ENCODE results near the gene C17orf50.

C17orf50 gene

GRCh38 chr17:35760587-35760986, at the start of gene C17orf50:
Gene C17orf50, plus strand, starts transcription at chr17:35760887. Its CDS starts 55 bp downstream, at chr17:35760942.
- no peak within 1 kb of the TSS for H3K4me3 ChIP-seq (ENCODE audit: low read length)
- TF ChIP-seq CTCF (IDR thresholded peaks at IDR 0.05; ENCODE audit: insufficient read depth, low read depth, low read length, missing control alignments): no peak
- no peak for DNase-seq (ENCODE audit: low read depth)

GRCh38 chr17:35710950-35711349, 49.7 kb upstream of the C17orf50 start:
- no peak for TF ChIP-seq CTCF (IDR thresholded peaks at IDR 0.05; ENCODE audit: insufficient read depth, low read depth, low read length, missing control alignments)
- no peak overlapping the region for H3K4me3 ChIP-seq (ENCODE audit: low read length)
- DNase-seq (ENCODE audit: low read depth): no peak

GRCh38 chr17:35713069-35713728, 47.5 kb upstream of the C17orf50 start:
- no peak overlapping the region for H3K4me3 ChIP-seq (ENCODE audit: low read length)
- TF ChIP-seq CTCF (IDR thresholded peaks at IDR 0.05; ENCODE audit: insufficient read depth, low read depth, low read length, missing control alignments): no peak
- DNase-seq (ENCODE audit: low read depth): no peak

GRCh38 chr17:35714988-35715387, 45.7 kb upstream of the C17orf50 start:
- H3K4me3 ChIP-seq (ENCODE audit: low read length): no peak overlapping the region
- no peak for DNase-seq (ENCODE audit: low read depth)
- TF ChIP-seq CTCF (IDR thresholded peaks at IDR 0.05; ENCODE audit: insufficient read depth, low read depth, low read length, missing control alignments): no peak

GRCh38 chr17:35715416-35715815, 45.3 kb upstream of the C17orf50 start:
- no peak for TF ChIP-seq CTCF (IDR thresholded peaks at IDR 0.05; ENCODE audit: insufficient read depth, low read depth, low read length, missing control alignments)
- H3K4me3 ChIP-seq (ENCODE audit: low read length): no peak overlapping the region
- no peak for DNase-seq (ENCODE audit: low read depth)

- TF ChIP-seq CTCF (IDR thresholded peaks at IDR 0.05; ENCODE audit: insufficient read depth, low read depth, low read length, missing control alignments): no peak
- DNase-seq (ENCODE audit: low read depth): no peak
- no peak overlapping the region for H3K4me3 ChIP-seq (ENCODE audit: low read length)
These were observed 44.5 kb upstream of the C17orf50 start for GRCh38 chr17:35716173-35716572.

GRCh38 chr17:35716897-35717465, 43.7 kb upstream of the C17orf50 start:
- no peak overlapping the region for H3K4me3 ChIP-seq (ENCODE audit: low read length)
- DNase-seq (ENCODE audit: low read depth): peak; percentile 10
- TF ChIP-seq CTCF (IDR thresholded peaks at IDR 0.05; ENCODE audit: insufficient read depth, low read depth, low read length, missing control alignments): no peak
